HepG2 (cell line): Measurements from ENCODE around the gene HABP4. TPM values are rescaled to one million over a fixed set of nuclear protein-coding genes. Genes with fewer than 3 reads are reported as not detected.

ENCODE experiments used
- BRCA1 ChIP-seq: sonication (generic); formaldehyde crosslinking; IDR thresholded peaks from 2 replicates; pipeline ENCODE4 v1.4.0; 2020; ENCODE audit warnings: missing genetic modification reagents
- CTCF ChIP-seq: sonication (generic); formaldehyde crosslinking; IDR thresholded peaks from 2 replicates; pipeline ENCODE4 v1.5.0; 2020; ENCODE audit warnings: mild to moderate bottlenecking, missing genetic modification reagents, moderate library complexity
- ELK4 ChIP-seq: sonication (generic); formaldehyde crosslinking; IDR thresholded peaks from 2 replicates; pipeline ENCODE4 v1.9.0; 2021; ENCODE audit warnings: missing genetic modification reagents, borderline replicate concordance
- FLYWCH1 ChIP-seq: sonication (generic); formaldehyde crosslinking; IDR thresholded peaks from 2 replicates; pipeline ENCODE4 v1.8.1; 2023; ENCODE audit warnings: mild to moderate bottlenecking, missing genetic modification reagents
- HMG20A ChIP-seq: IDR thresholded peaks from 2 replicates; pipeline ENCODE4 v1.6.1; 2016; ENCODE audit warnings: borderline replicate concordance
- KDM1A ChIP-seq: IDR thresholded peaks from 2 replicates; pipeline ENCODE4 v1.6.1; 2016; ENCODE audit warnings: missing compliant biosample characterization
- KLF15 ChIP-seq: sonication (generic); formaldehyde crosslinking; IDR thresholded peaks from 2 replicates; pipeline ENCODE4 v1.8.1; 2023; ENCODE audit warnings: borderline replicate concordance, mild to moderate bottlenecking, inconsistent platforms, missing genetic modification reagents, mixed read lengths
- MED1 ChIP-seq: sonication (generic); formaldehyde crosslinking; IDR thresholded peaks from 2 replicates; pipeline ENCODE4 v1.4.0; 2020; ENCODE audit warnings: missing genetic modification reagents
- MIER3 ChIP-seq: IDR thresholded peaks from 2 replicates; pipeline ENCODE4 v1.6.1; 2016; ENCODE audit warnings: missing compliant biosample characterization, borderline replicate concordance
- MTA3 ChIP-seq: sonication (generic); formaldehyde crosslinking; IDR thresholded peaks from 2 replicates; pipeline ENCODE4 v1.4.0; 2020; ENCODE audit warnings: missing genetic modification reagents
- PRDM4 ChIP-seq: sonication (generic); formaldehyde crosslinking; IDR thresholded peaks from 2 replicates; pipeline ENCODE4 v1.9.0; 2021; ENCODE audit warnings: missing genetic modification reagents, borderline replicate concordance
- REXO4 ChIP-seq: sonication (generic); formaldehyde crosslinking; IDR thresholded peaks from 2 replicates; pipeline ENCODE4 v1.8.0; 2022; ENCODE audit warnings: missing genetic modification reagents, mild to moderate bottlenecking, borderline replicate concordance
- SIN3A ChIP-seq: IDR thresholded peaks from 2 replicates; pipeline ENCODE4 v1.6.1; 2011; ENCODE audit warnings: low read depth, mild to moderate bottlenecking, control low read depth, low read length, borderline replicate concordance
- SIX4 ChIP-seq: sonication (generic); formaldehyde crosslinking; IDR thresholded peaks from 2 replicates; pipeline ENCODE4 v1.4.0; 2020; ENCODE audit warnings: missing genetic modification reagents
- SOX13 ChIP-seq, 3 experiments: fragments of 450-650 bp in 1 of 3; sonication (generic) in 1 of 3; formaldehyde crosslinking in 1 of 3; IDR thresholded peaks in 2 of 3; conservative IDR thresholded peaks in 1 of 3; 2 replicates each; pipeline versions ENCODE4 v1.5.0 to v1.6.1; 2016 to 2020; ENCODE audit warnings: antibody characterized with exemption in 1 of 3, mild to moderate bottlenecking in 1 of 3, missing compliant biosample characterization in 1 of 3, missing genetic modification reagents in 1 of 3, moderate library complexity in 1 of 3
- TBX3 ChIP-seq: fragments of 450-650 bp; IDR thresholded peaks from 2 replicates; pipeline ENCODE4 v1.6.1; 2017; ENCODE audit warnings: antibody characterized with exemption, mild to moderate bottlenecking, inconsistent platforms, borderline replicate concordance
- TEAD3 ChIP-seq: optimal IDR thresholded peaks from 2 replicates; pipeline ENCODE3; 2016; ENCODE audit warnings: borderline replicate concordance
- TFDP1 ChIP-seq: IDR thresholded peaks from 2 replicates; pipeline ENCODE4 v1.6.1; 2016; ENCODE audit warnings: missing compliant biosample characterization, missing genetic modification reagents, borderline replicate concordance
- ZGPAT ChIP-seq: IDR thresholded peaks from 2 replicates; pipeline ENCODE4 v1.6.1; 2016; ENCODE audit warnings: mild to moderate bottlenecking
- ZNF207 ChIP-seq: fragments of 450-650 bp; IDR thresholded peaks from 2 replicates; pipeline ENCODE4 v1.6.1; 2016; ENCODE audit warnings: antibody characterized with exemption, borderline replicate concordance
- ZNF354B ChIP-seq: sonication (generic); formaldehyde crosslinking; IDR thresholded peaks from 2 replicates; pipeline ENCODE4 v1.8.0; 2022; ENCODE audit warnings: mild to moderate bottlenecking, missing genetic modification reagents
- ZNF414 ChIP-seq: sonication (generic); formaldehyde crosslinking; IDR thresholded peaks from 2 replicates; pipeline ENCODE4 v1.5.0; 2020; ENCODE audit warnings: missing genetic modification reagents
- polyA plus RNA-seq, 8 experiments: library from polyadenylated mRNA; depleted of rRNA in 3 of 8; stranded (reverse) in 7 of 8; unstranded in 1 of 8; fragments of >200 nt; fragmentation: Illumina TruSeq in 4 of 8; extraction: Trizol in 4 of 8; gene quantifications; 2 replicates each; pipeline versions ENCODE4 v1.2.1 to v1.2.3, GENCODE V29; 2011 to 2016; ENCODE audit warnings: low read depth in 4 of 8, missing spikeins in 1 of 8, mixed read lengths in 1 of 8; ENCODE audit not compliant: insufficient read depth in 1 of 8
- total RNA-seq, 5 experiments: library from RNA; depleted of rRNA; stranded (reverse); fragments of >200 nt; fragmentation: Illumina TruSeq; extraction: Trizol; gene quantifications; 2 replicates each; pipeline ENCODE4 v1.2.3, GENCODE V29; 2016; ENCODE audit warnings: low read depth in 1 of 5

The HABP4 gene
- total and polyA plus RNA-seq, 2 of the 13 experiments (the other 11 are each of a cell fraction or from before 2014, with no cell fraction given), result 14.3 to 26.6 TPM

GRCh38 chr9:96435345-96435744 is 14.6 kb upstream of the HABP4 start (continued):
- no peak for TF ChIP-seq TFDP1 (CRISPR knock-in tag)
- TF ChIP-seq SOX13 (IDR thresholded peaks at IDR 0.05), result no peak
- TF ChIP-seq SOX13 (CRISPR knock-in tag; conservative IDR thresholded peaks at IDR 0.05 in 1 of 2, IDR thresholded peaks at IDR 0.05 in 1 of 2), result peak in 1 of 2 experiments; percentile 78; a peak in 2 of 4 replicates
- peak; percentile 94 for TF ChIP-seq TBX3
- no peak; the same call in 1 of the 2 replicates for TF ChIP-seq SIX4 (CRISPR knock-in tag)
- TF ChIP-seq MTA3, result no peak
- TF ChIP-seq ZNF414, result no peak
- no peak for TF ChIP-seq KLF15
- TF ChIP-seq FLYWCH1 (CRISPR knock-in tag), result no peak
- no peak for TF ChIP-seq ZNF354B (CRISPR knock-in tag)
- no peak for TF ChIP-seq KDM1A
- TF ChIP-seq MIER3 (CRISPR knock-in tag), result 0 out of 2 replicates have a peak, but pooled peaks have one; percentile 27
- no peak for TF ChIP-seq SIN3A
- TF ChIP-seq ZNF207, result no peak
- no peak for TF ChIP-seq CTCF
- no peak for TF ChIP-seq HMG20A
- peak; percentile 54 for TF ChIP-seq TEAD3 (CRISPR knock-in tag)
- no peak for TF ChIP-seq BRCA1
- TF ChIP-seq PRDM4 (CRISPR knock-in tag), result no peak
- TF ChIP-seq ZGPAT (CRISPR knock-in tag), result peak; percentile 24; the same call in 1 of the 2 replicates
- no peak for TF ChIP-seq ELK4
- no peak; the same call in 1 of the 2 replicates for TF ChIP-seq MED1 (CRISPR knock-in tag)
- no peak for TF ChIP-seq REXO4
